Stimulated activated CD8-positive, alpha-beta memory T cell treated with anti-CD3 and anti-CD28 coated beads, Interleukin-7, amount 100 ng/mL, for 1 hour (primary cell): ENCODE results near the gene HEYL.

Source experiments
- DNase-seq, 2 donors: peaks; one replicate each; pipeline ENCODE4 v3.0.0-alpha.2; 2020; ENCODE audit warnings: low read depth in 2 of 2

Gene HEYL

GRCh38 chr1:39638965-39639304, 508 bp downstream of the HEYL start:
- no peak for DNase-seq

- DNase-seq = no peak
Measured at GRCh38 chr1:39637361-39637760, 2.1 kb downstream of the HEYL start.

GRCh38 chr1:39635871-39636210, 3.6 kb downstream of the HEYL start:
- DNase-seq = no peak

- no peak for DNase-seq
Measured at GRCh38 chr1:39635205-39635870, 4.1 kb downstream of the HEYL start.

- no peak for DNase-seq
Measured at GRCh38 chr1:39633422-39633821, 6.0 kb downstream of the HEYL start.

- DNase-seq = no peak
Measured at GRCh38 chr1:39632682-39633417, 6.6 kb downstream of the HEYL start.

- no peak for DNase-seq
Measured at GRCh38 chr1:39632323-39632681, 7.1 kb downstream of the HEYL start.

- DNase-seq = no peak
Measured at GRCh38 chr1:39631361-39632322, 7.8 kb downstream of the HEYL start.

GRCh38 chr1:39628807-39629350, 10.6 kb downstream of the HEYL start:
- no peak for DNase-seq

GRCh38 chr1:39626646-39627045, 12.8 kb downstream of the HEYL start:
- no peak for DNase-seq

GRCh38 chr1:39625462-39626273, 13.8 kb downstream of the HEYL start:
- DNase-seq = no peak

GRCh38 chr1:39625009-39625408, 14.4 kb downstream of the HEYL start:
- DNase-seq = no peak

- DNase-seq = no peak
Measured at GRCh38 chr1:39623053-39623452, 16.4 kb downstream of the HEYL start.

- no peak for DNase-seq
Measured at GRCh38 chr1:39622427-39622826, 17.0 kb downstream of the HEYL start.

GRCh38 chr1:39620659-39621165, 18.7 kb downstream of the HEYL start:
- no peak for DNase-seq

- no peak for DNase-seq
Measured at GRCh38 chr1:39617488-39618049, 21.9 kb downstream of the HEYL start.

- no peak for DNase-seq
Measured at GRCh38 chr1:39615086-39615673, 24.3 kb downstream of the HEYL start.

GRCh38 chr1:39614488-39614887, 25.0 kb downstream of the HEYL start:
- no peak for DNase-seq

GRCh38 chr1:39613250-39613649, 26.2 kb downstream of the HEYL start:
- DNase-seq = no peak

- peak; percentile 51 to 70 for DNase-seq
Measured at GRCh38 chr1:39609618-39610331, 29.7 kb downstream of the HEYL start.
